SK-N-MC (cell line): ENCODE data around the gene ANKRD31.

Source experiments
- EZH2 ChIP-seq: fragments of 200-600 bp; sonication (generic); IDR thresholded peaks from one replicate; pipeline ENCODE4 v1.6.1; 2017; ENCODE audit warnings: antibody characterized with exemption
- FOXP2 ChIP-seq: optimal IDR thresholded peaks from 2 replicates; pipeline ENCODE3; 2011; ENCODE audit warnings: mild to moderate bottlenecking, moderate library complexity; ENCODE audit not compliant: insufficient read depth; ENCODE audit errors: extremely low read length, control extremely low read depth
- POLR2AphosphoS5 ChIP-seq: IDR thresholded peaks from 2 replicates; pipeline ENCODE4 v1.6.1; 2012; ENCODE audit warnings: mild to moderate bottlenecking, low read depth, low read length, borderline replicate concordance

- TF ChIP-seq POLR2AphosphoS5 = no peak
- no peak for TF ChIP-seq EZH2
- TF ChIP-seq FOXP2 = no peak
Observed at GRCh38 chr5:75116856-75117255, 119.8 kb downstream of the ANKRD31 start.
